T-cell (primary cell): ENCODE data around the gene STAT5B. TPM values are rescaled to one million over a fixed set of nuclear protein-coding genes. Genes with fewer than 3 reads are reported as not detected.

Experiments used
- ATAC-seq, 4 experiments: fragments of 200-7000 bp in 3 of 4; fragments of 150-1000 bp in 1 of 4; cut with Tn5 transposase; replicated peaks in 1 of 4; 1 replicate in 3 of 4; 2 replicates in 1 of 4; pipeline ENCODE4 v1.10.0; 2021; ENCODE audit warnings: moderate library complexity in 3 of 4, mild to moderate bottlenecking in 2 of 4, moderate number of reproducible peaks in 1 of 4
- CTCF ChIA-PET, 2 donors: fragments of 300-600 bp; sonication (Branson Sonifier 250); formaldehyde crosslinking; loops; one replicate each; lab custom pipeline; 2022; ENCODE audit warnings: antibody characterized with exemption in 2 of 2; lab: Charles Lee
- POLR2A ChIA-PET, 2 donors: fragments of 300-600 bp; sonication (Branson Sonifier 250); formaldehyde crosslinking; loops; one replicate each; lab custom pipeline; 2022; ENCODE audit warnings: antibody characterized with exemption in 2 of 2; lab: Charles Lee
- DNase-seq, 35 experiments: peaks; one replicate each; pipeline versions ENCODE4 v3.0.0 to v3.0.0-alpha.2; 2013 to 2023
- H3K27ac ChIP-seq: one replicate; pipeline ENCODE4 v1.5.1; 2013; ENCODE audit warnings: low read length
- H3K27me3 ChIP-seq, 2 experiments: replicated peaks in 1 of 2; 1 replicate in 1 of 2; 2 replicates in 1 of 2; pipeline versions ENCODE4 v1.6.1 to v1.7.0; 2013; ENCODE audit warnings: low read length in 1 of 2, mixed read lengths in 1 of 2; ENCODE audit not compliant: control insufficient read depth in 2 of 2, insufficient read depth in 2 of 2; ENCODE audit errors: extremely low read depth in 1 of 2
- H3K36me3 ChIP-seq, 2 donors: 1 replicate in 1 of 2; 2 replicates in 1 of 2; pipeline versions ENCODE4 v1.6.1 to v1.7.0; 2013; ENCODE audit warnings: low read length in 1 of 2; ENCODE audit not compliant: control insufficient read depth in 2 of 2, insufficient read depth in 1 of 2; ENCODE audit errors: extremely low read depth in 1 of 2
- H3K4me1 ChIP-seq, 2 experiments: 1 replicate in 1 of 2; 2 replicates in 1 of 2; pipeline versions ENCODE4 v1.6.1 to v1.7.0; 2013; ENCODE audit warnings: low read length in 2 of 2, mixed read lengths in 1 of 2; ENCODE audit not compliant: insufficient read depth in 2 of 2, control insufficient read depth in 1 of 2; ENCODE audit errors: extremely low read depth in 1 of 2
- H3K4me3 ChIP-seq, 2 donors: 1 replicate in 1 of 2; 2 replicates in 1 of 2; pipeline versions ENCODE4 v1.5.1 to v1.7.0; 2013; ENCODE audit warnings: mild to moderate bottlenecking in 2 of 2, low read length in 1 of 2, moderate library complexity in 1 of 2; ENCODE audit not compliant: control insufficient read depth in 1 of 2; ENCODE audit errors: extremely low read depth in 1 of 2
- H3K9me3 ChIP-seq: 2 replicates; pipeline ENCODE4 v1.7.0; 2013
- H3K27ac Mint-ChIP-seq, 2 donors: one replicate each; pipeline ENCODE4 v1.8.0; 2020 to 2021; ENCODE audit warnings: mild to moderate bottlenecking in 2 of 2, mixed read lengths in 2 of 2
- H3K27me3 Mint-ChIP-seq, 2 donors: one replicate each; pipeline ENCODE4 v1.8.0; 2021 to 2022; ENCODE audit warnings: mixed read lengths in 2 of 2
- H3K36me3 Mint-ChIP-seq: one replicate; pipeline ENCODE4 v1.8.0; 2021; ENCODE audit warnings: mixed read lengths
- H3K4me1 Mint-ChIP-seq, 3 donors: one replicate each; pipeline ENCODE4 v1.8.0; 2020 to 2022; ENCODE audit warnings: mixed read lengths in 3 of 3, mild to moderate bottlenecking in 1 of 3
- H3K4me3 Mint-ChIP-seq, 3 donors: one replicate each; pipeline ENCODE4 v1.8.0; 2020 to 2022; ENCODE audit warnings: mild to moderate bottlenecking in 3 of 3, mixed read lengths in 3 of 3, moderate library complexity in 3 of 3
- H3K9me3 Mint-ChIP-seq, 3 donors: one replicate each; pipeline ENCODE4 v1.8.0; 2020 to 2022; ENCODE audit warnings: mixed read lengths in 3 of 3
- WGBS: methylation state at CpG from one replicate; pipeline ENCODE4 v1.1.5; 2013; ENCODE audit warnings: missing lambda C conversion rate; ENCODE audit not compliant: insufficient coverage; 5-methylcytosine and 5-hydroxymethylcytosine counted together
- total RNA-seq, 35 experiments: library from RNA in 6 of 35; stranded (reverse) in 6 of 35; fragments of 120-200 nt in 1 of 35; gene quantifications; one replicate each; pipeline versions ENCODE4 v1.2.1 to v1.2.4 and lab custom pipeline; 2013 to 2026

STAT5B gene
- total RNA-seq, 5 donors from 2014 or later (not counting 1 experiment from before 2014, with no cell fraction given), result 178 to 205 (median 186) TPM

GRCh38 chr17:42160531-42160910, 115.7 kb downstream of the STAT5B start:
- H3K27me3 ChIP-seq, result no peaks in the 10 kb centered on the region
- ChIA-PET POLR2A (interaction anchor here in 1 of 2 donors (0.7 kb wide), 2 partner anchors 20 to 155 kb away, joined by 6 to 7 read pairs; no protein-coding TSS in a partner anchor), CTCF (interaction anchor here in 1 of 2 donors (0.6 kb wide), 1 partner anchor 34 kb away, joined by 3 read pairs; the partner anchor contains the start of gene GHDC)
- no peaks in the 10 kb centered on the region for H3K9me3 ChIP-seq
- peaks cover 0 to 3% of the 10 kb centered on the region in 2 experiments for H3K4me1 ChIP-seq
- H3K36me3 ChIP-seq, result no peaks in the 10 kb centered on the region
- no peak overlapping the region for H3K27ac ChIP-seq
- Mint-ChIP-seq H3K27ac (no peak overlapping the region), H3K36me3 (no peaks in the 10 kb centered on the region), H3K4me3 (no peak overlapping the region), H3K9me3 (no peaks in the 10 kb centered on the region), H3K4me1 (peaks cover 3 to 5% (median 5%) of the 10 kb centered on the region in 3 donors), H3K27me3 (no peaks in the 10 kb centered on the region)
- H3K4me3 ChIP-seq, result no peak overlapping the region
- 98% methylated on average over 5 of the region's 7 CpGs for WGBS
- DNase-seq (no peak), ATAC-seq (no peak)

GRCh38 chr17:42159796-42160530, 116.2 kb downstream of the STAT5B start:
- Mint-ChIP-seq H3K4me3 (no peak overlapping the region), H3K9me3 (no peaks in the 10 kb centered on the region), H3K27me3 (no peaks in the 10 kb centered on the region), H3K27ac (no peak overlapping the region), H3K4me1 (peaks cover 5 to 6% (median 6%) of the 10 kb centered on the region in 3 donors), H3K36me3 (no peaks in the 10 kb centered on the region)
- no peaks in the 10 kb centered on the region for H3K27me3 ChIP-seq
- no peak overlapping the region for H3K4me3 ChIP-seq
- CTCF ChIA-PET, result interaction anchor here in 1 of 2 donors (0.6 kb wide), 1 partner anchor 34 kb away, joined by 3 read pairs; the partner anchor contains the start of gene GHDC
- DNase-seq, result no peak
- peaks cover 0 to 8% of the 10 kb centered on the region in 2 experiments for H3K4me1 ChIP-seq
- H3K27ac ChIP-seq, result no peak overlapping the region
- POLR2A ChIA-PET, result interaction anchor here in 1 of 2 donors (0.7 kb wide), 1 partner anchor 20 kb away, joined by 6 read pairs; no protein-coding TSS in a partner anchor
- 89% methylated on average over 12 of the region's 14 CpGs for WGBS
- H3K36me3 ChIP-seq, result no peaks in the 10 kb centered on the region
- ATAC-seq, result no peak
- H3K9me3 ChIP-seq, result no peaks in the 10 kb centered on the region

DNA sequence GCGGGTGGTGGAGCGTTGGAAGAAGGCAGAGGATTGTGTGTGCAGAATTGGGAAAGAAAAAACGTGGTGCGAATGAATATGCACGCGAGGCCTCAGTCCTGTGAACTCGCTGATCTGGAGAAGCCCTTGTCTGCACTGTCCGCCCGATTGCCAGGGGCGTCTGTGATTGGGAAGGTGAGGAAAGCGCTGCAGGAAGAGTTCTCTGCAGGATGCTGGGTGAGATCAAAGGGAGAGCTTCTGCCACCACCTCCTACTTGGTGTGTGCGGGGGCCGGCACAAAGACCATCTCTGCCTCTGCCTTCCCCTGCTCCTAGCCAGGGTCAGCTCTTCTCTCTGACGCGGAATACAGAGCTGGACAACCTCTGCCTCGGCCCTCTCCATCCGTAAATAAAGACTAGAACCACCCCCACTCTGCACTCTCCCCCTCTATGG, 120.6 kb downstream of the STAT5B start:
- POLR2A ChIA-PET, result interaction anchor here in 1 of 2 donors (0.7 kb wide), 1 partner anchor 96 kb away, joined by 5 read pairs; no protein-coding TSS in a partner anchor
- no peak for ATAC-seq
- Histone ChIP-seq H3K36me3 (peaks cover 5 to 9% of the 10 kb centered on the region in 2 donors), H3K27me3 (no peaks in the 10 kb centered on the region), H3K4me1 (peaks cover 11 to 37% of the 10 kb centered on the region in 2 experiments), H3K27ac (no peak overlapping the region), H3K4me3 (peak overlapping the region; percentile 7 to 96), H3K9me3 (no peaks in the 10 kb centered on the region)
- Mint-ChIP-seq H3K9me3 (no peaks in the 10 kb centered on the region), H3K27ac (peak overlapping the region in 1 of 2 donors; percentile 92), H3K27me3 (no peaks in the 10 kb centered on the region), H3K4me3 (peak overlapping the region; percentile 88 to 94 (median 92)), H3K36me3 (no peaks in the 10 kb centered on the region), H3K4me1 (peaks cover 28 to 43% (median 42%) of the 10 kb centered on the region in 3 donors)
- 73% methylated on average over 13 of the region's 17 CpGs for WGBS
- DNase-seq, result no peak
- CTCF ChIA-PET, result no interaction called here

- Histone ChIP-seq H3K27me3 (no peaks in the 10 kb centered on the region), H3K9me3 (no peaks in the 10 kb centered on the region), H3K4me1 (peaks cover 11 to 37% of the 10 kb centered on the region in 2 experiments), H3K36me3 (peaks cover 5 to 9% of the 10 kb centered on the region in 2 donors), H3K27ac (peak overlapping the region; percentile 74), H3K4me3 (peak overlapping the region; percentile 84 to 96)
- H3K27ac Mint-ChIP-seq, result peak overlapping the region; percentile 91 to 92
- WGBS, result no CpG with 5 or more reads among the region's 15 CpGs
- CTCF ChIA-PET, result interaction anchor here in 1 of 2 donors (1.0 to 1.1 kb wide), 2 partner anchors 12 to 224 kb away, joined by 3 read pairs; partner anchors contain the start of gene ODAD4
- H3K4me3 Mint-ChIP-seq, result peak overlapping the region; percentile 88 to 94 (median 92)
- no peaks in the 10 kb centered on the region for H3K27me3 Mint-ChIP-seq
- DNase-seq, result peak in 2 of 35 experiments; percentile 10 to 21
- POLR2A ChIA-PET, result interaction anchor here (0.6 kb wide), 2 partner anchors 9 to 869 kb away, joined by 4 to 13 read pairs; no protein-coding TSS in a partner anchor
- H3K9me3 Mint-ChIP-seq, result no peaks in the 10 kb centered on the region
- peaks cover 28 to 45% (median 44%) of the 10 kb centered on the region in 3 donors for H3K4me1 Mint-ChIP-seq
- ATAC-seq, result no peak
- H3K36me3 Mint-ChIP-seq, result no peaks in the 10 kb centered on the region
Measured at GRCh38 chr17:42153919-42154742, 122.1 kb downstream of the STAT5B start.

Other genes with a start within 250 kb of the STAT5B start
- gene C17orf113, start 225.8 kb downstream of the STAT5B start, total RNA-seq, result 1 to 10 TPM in 1 of 5 donors, under 1 TPM in 4; 0.35 to 1.1 (median 0.89) TPM
- gene ZNF385C, start 177.9 kb downstream of the STAT5B start, total RNA-seq, result 1 to 10 TPM in 1 of 5 donors, under 1 TPM in 4; 0.16 to 1.0 (median 0.46) TPM
- 10 to 100 TPM; 38.2 to 63.0 (median 41.7) TPM for gene DHX58, start 163.7 kb downstream of the STAT5B start, total RNA-seq
- gene KAT2A, start 155.0 kb downstream of the STAT5B start, total RNA-seq, result 10 to 100 TPM; 41.1 to 75.5 (median 61.1) TPM
- gene HSPB9, start 153.6 kb downstream of the STAT5B start, total RNA-seq, result under 1 TPM in 2 of 5 donors, not detected in 3; 0.13 to 0.18 TPM
- gene RAB5C, start 121.4 kb downstream of the STAT5B start, total RNA-seq, result 10 to 100 TPM; 72.3 to 85.9 (median 79.3) TPM
- gene KCNH4, start 95.2 kb downstream of the STAT5B start, total RNA-seq, result under 1 TPM in 4 of 5 donors, not detected in 1; 0.06 to 0.35 (median 0.20) TPM
- not detected for gene HCRT, start 90.9 kb downstream of the STAT5B start, total RNA-seq
- 10 to 100 TPM; 15.8 to 26.2 (median 22.5) TPM for gene GHDC, start 81.9 kb downstream of the STAT5B start, total RNA-seq
- gene STAT5A, start 12.1 kb upstream of the STAT5B start, total RNA-seq, result 100 to 1,000 TPM; 141 to 160 (median 147) TPM
- 100 to 1,000 TPM; 113 to 242 (median 129) TPM for gene STAT3, start 112.1 kb upstream of the STAT5B start, total RNA-seq
- 1 to 10 TPM in 4 of 5 donors, under 1 TPM in 1; 0.83 to 2.3 (median 2.1) TPM for gene CAVIN1, start 146.9 kb upstream of the STAT5B start, total RNA-seq
- gene ATP6V0A1, start 182.5 kb upstream of the STAT5B start, total RNA-seq, result 10 to 100 TPM; 11.1 to 18.0 (median 14.9) TPM